Lower leg skin (tissue), 4 donors: ENCODE results near the gene DUSP22. TPM values are rescaled to one million over a fixed set of nuclear protein-coding genes. Genes with fewer than 3 reads are reported as not detected.
"Not testable (repeated sequence)": the region's sequence is repeated elsewhere in the genome, so short reads cannot be mapped to it uniquely, and the experiment has no call there.

Source experiments
- DNase-seq, 2 donors: peaks; one replicate each; pipeline ENCODE4 v3.0.0-alpha.2; 2019; ENCODE audit warnings: low spot score in 2 of 2
- H3K4me3 ChIP-seq: fragments of 200-600 bp; sonication (generic); 2 replicates; pipeline ENCODE4 v1.5.1; 2017; ENCODE audit warnings: mild to moderate bottlenecking, low read depth; ENCODE audit not compliant: poor library complexity, severe bottlenecking
- CTCF ChIP-seq, 3 donors: fragments of 450-650 bp; IDR thresholded peaks; one replicate each; pipeline ENCODE4 v1.5.1; 2016; ENCODE audit warnings: antibody characterized with exemption in 3 of 3, mild to moderate bottlenecking in 3 of 3, moderate library complexity in 2 of 3
- POLR2A ChIP-seq, 2 donors: fragments of 450-650 bp; IDR thresholded peaks; one replicate each; pipeline ENCODE4 v1.6.1; 2016 to 2017; ENCODE audit warnings: antibody characterized with exemption in 2 of 2, mild to moderate bottlenecking in 1 of 2, moderate library complexity in 1 of 2
- WGBS, 2 donors: methylation state at CpG; one replicate each; pipeline ENCODE4 v1.1.5; 2018; 5-methylcytosine and 5-hydroxymethylcytosine counted together
- intact Hi-C: fragments of 100-400 bp; cut with DNase I; formaldehyde crosslinking; loops from one replicate; pipeline ENCODE4 v1.15.0; 2023; ENCODE audit warnings: low total_unique reads
- total RNA-seq, 4 donors: library from RNA; depleted of rRNA; stranded (reverse); fragments of >200 nt; gene quantifications; one replicate each; pipeline ENCODE4 v1.1.0, GENCODE V29; 2016

Gene DUSP22
- total RNA-seq, 4 donors from 2014 or later: 53.2 to 81.1 (median 63.4) TPM

DNA sequence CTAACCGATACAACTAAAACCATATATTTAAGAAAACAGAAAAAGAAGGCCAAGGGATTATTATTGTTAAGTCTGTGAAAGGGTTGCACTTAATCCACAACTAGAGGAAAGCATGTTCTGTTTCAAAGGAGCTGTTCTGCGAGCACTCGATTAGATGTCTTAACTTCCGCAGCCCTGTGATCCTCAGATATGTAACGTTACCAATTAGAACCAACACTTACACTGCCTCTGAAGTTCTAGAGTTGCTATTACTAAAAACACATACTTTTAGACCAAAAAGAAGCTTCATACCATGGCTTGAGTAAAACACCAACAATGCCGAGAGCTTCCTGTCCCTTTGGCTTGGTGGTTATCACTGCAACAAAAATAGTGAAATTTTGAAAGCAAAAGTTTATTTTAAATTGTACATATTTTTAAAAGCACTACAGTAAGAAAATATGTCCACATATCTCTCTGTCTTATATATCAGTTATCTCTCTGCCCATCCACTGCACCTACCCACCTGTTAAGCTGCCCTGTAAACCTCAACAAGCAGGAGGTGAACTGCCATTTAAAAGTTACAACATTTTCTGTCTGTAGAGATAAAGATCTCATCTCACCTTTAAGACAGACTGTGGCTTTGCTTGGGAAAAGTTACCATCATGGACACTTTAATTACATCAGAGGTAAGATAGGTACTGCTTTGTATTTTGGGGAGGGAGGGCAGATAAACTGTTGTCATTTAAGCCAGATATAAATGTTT, 7.1 kb upstream of the DUSP22 start:
- DNase-seq: no peak
- 91% methylated on average over 6 of the region's 6 CpGs for WGBS, 2 donors
- H3K4me3 ChIP-seq: no peak overlapping the region
- no peak for TF ChIP-seq CTCF (IDR thresholded peaks at IDR 0.05)
- TF ChIP-seq POLR2A (IDR thresholded peaks at IDR 0.05): no peak
- intact Hi-C loops: no loop called here

- H3K4me3 ChIP-seq, intact Hi-C loops, DNase-seq: not testable (repeated sequence)
- 64 to 88% methylated on average over 5 of the region's 5 CpGs for WGBS, 2 donors
Observed at GRCh38 chr6:285902-286301, 6.4 kb upstream of the DUSP22 start.

GRCh38 chr6:286681-287488, 5.4 kb upstream of the DUSP22 start:
- no peak for TF ChIP-seq CTCF (IDR thresholded peaks at IDR 0.05)
- no peak for TF ChIP-seq POLR2A (IDR thresholded peaks at IDR 0.05)
- WGBS, 2 donors: 64 to 69% methylated on average over 10 of the region's 10 CpGs
- H3K4me3 ChIP-seq: no peak overlapping the region
- no peak for DNase-seq
- intact Hi-C loops: no loop called here

DNA sequence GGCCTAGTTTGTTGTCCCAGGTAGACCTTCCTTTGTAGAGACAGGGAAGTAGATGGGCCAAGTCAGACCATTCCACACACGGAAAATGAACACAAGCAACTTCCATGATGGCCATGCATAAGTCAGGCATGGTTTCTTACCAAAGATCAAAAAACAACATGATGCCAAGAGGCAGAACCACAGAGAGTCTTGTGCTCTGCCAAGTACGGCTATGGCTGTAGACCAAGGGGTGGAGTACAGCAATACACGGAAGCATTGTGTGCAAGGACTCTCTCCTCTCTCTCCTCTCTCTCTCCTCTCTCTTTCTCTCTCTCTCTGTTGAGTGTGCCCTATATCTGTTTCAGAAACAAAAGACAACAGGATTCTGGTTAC, 4.8 kb upstream of the DUSP22 start:
- no peak overlapping the region for H3K4me3 ChIP-seq
- WGBS, 2 donors: 27 to 44% methylated on average over 3 of the region's 3 CpGs
- intact Hi-C loops: no loop called here
- no peak for DNase-seq
- TF ChIP-seq POLR2A (IDR thresholded peaks at IDR 0.05) (no peak), CTCF (IDR thresholded peaks at IDR 0.05) (no peak)

GRCh38 chr6:288866-289265, 3.4 kb upstream of the DUSP22 start:
- H3K4me3 ChIP-seq: no peak overlapping the region
- DNase-seq: no peak
- intact Hi-C loops: no loop called here
- 84% methylated on average over 3 of the region's 3 CpGs for WGBS, 2 donors
- TF ChIP-seq CTCF (IDR thresholded peaks at IDR 0.05) (no peak), POLR2A (IDR thresholded peaks at IDR 0.05) (no peak)

DNA sequence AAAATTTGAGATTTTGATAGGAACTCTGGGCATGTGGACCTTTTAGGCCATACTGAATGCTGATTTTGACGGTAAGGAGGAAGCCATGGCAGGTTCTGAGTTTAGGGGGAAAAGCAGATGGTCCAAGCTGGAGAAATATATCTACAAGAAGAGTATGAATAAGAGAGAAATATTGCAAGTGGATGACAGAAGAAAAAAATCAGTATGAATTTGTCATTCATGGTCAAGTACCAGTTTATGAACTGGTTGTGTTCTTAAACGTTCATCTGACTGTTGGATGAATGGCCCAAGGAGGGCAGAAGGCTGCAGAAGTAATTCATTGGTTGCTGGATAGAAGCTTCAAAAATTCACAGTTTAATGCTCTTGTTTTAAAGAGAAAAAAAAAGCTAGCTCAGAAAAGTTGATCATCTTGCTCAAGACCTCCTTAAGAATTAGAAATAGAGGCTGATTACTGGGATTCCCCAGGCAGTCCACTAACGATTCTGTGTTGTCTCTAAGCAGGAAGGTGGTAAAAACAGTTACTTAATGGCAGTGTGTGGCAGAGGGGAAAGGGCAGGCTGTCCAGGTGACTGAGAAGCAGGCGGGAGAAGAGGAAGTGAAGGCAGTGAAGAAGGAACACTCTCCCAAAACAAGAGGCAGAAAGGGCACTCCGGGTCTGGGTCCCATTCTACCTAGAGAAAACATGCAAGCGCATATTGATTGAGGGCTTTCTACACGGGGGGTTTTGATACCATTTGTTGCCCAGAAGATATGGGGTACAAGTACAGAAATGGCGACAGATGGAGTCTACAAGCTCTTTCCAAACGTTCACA, 2.0 kb upstream of the DUSP22 start:
- DNase-seq: no peak
- intact Hi-C loops: no loop called here
- H3K4me3 ChIP-seq: no peak overlapping the region
- 78% methylated on average over 9 of the region's 9 CpGs for WGBS, 2 donors
- TF ChIP-seq POLR2A (IDR thresholded peaks at IDR 0.05): no peak
- no peak for TF ChIP-seq CTCF (IDR thresholded peaks at IDR 0.05)
